ENCODE measurements around the gene STRADB.

GRCh38 chr2:201483342-201483741, 31.8 kb downstream of the STRADB start:
- TF ChIP-seq POLR2A (IDR thresholded peaks at IDR 0.05) (no peak), CTCF (IDR thresholded peaks at IDR 0.05) (no peak), POLR2AphosphoS5 (IDR thresholded peaks at IDR 0.05; ENCODE audit: insufficient read depth in 1 of 2, low read depth in 1 of 2) (no peak)
